8988T (cell line): ENCODE results near the gene C12orf57.
A peak's percentile ranks its signal among the peaks of the same experiment; 100 is the strongest.
"Not testable (repeated sequence)": the region's sequence is repeated elsewhere in the genome, so short reads cannot be mapped to it uniquely, and the experiment has no call there.

ENCODE experiments used
- DNase-seq: peaks from one replicate; pipeline ENCODE4 v3.0.0; 2011

C12orf57 gene, protein sequence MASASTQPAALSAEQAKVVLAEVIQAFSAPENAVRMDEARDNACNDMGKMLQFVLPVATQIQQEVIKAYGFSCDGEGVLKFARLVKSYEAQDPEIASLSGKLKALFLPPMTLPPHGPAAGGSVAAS

DNA sequence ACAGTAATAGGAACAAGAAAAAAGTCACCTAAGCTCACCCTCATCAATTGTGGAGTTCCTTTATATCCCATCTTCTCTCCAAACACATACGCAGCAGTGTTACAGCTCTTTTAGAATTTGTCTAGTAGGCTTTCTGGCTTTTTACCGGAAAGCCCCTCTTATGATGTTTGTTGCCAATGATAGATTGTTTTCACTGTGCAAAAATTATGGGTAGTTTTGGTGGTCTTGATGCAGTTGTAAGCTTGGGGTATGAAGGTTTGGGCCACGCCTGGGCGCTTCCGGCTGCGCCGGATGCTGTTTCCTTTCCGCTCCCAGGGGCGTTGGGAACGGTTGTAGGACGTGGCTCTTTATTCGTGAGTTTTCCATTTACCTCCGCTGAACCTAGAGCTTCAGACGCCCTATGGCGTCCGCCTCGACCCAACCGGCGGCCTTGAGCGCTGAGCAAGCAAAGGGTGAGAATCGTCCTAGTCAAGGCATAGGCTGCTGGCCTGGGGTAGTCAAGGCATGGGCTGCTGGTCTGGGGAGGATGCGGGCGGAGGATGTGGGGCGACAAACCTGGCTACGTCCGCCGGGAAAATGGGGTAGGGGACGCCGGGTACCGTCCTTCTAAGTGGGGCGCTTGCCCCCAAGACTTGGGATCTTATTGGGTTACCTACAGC lies at the start of gene C12orf57, which contains the start of gene RNU7-1:
TSS of gene C12orf57 (plus strand) at position 301 of the 659 bp plus-strand sequence. CDS start at position 401, 100 bp downstream.
TSS of gene RNU7-1 (plus strand) at position 95 of the 659 bp plus-strand sequence.
- DNase-seq, result no peak

DNA sequence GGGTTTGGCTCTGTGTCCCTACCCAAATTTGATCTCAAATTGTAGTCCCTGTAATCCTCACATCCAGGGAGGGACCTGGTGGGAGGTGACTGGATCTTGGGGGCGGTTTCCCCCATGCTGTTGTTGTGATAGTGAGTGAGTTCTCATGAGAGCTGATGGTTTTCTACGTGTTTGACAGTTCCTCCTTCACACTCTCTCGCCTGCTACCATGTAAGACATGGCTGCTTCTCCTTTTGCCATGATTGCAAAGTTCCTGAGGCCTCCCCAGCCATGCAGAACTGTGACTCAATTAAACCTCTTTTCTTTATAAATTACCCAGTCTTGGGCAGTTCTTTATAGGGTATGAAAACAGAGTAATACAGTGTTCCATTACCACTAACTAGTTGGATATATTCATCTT lies 49.5 kb upstream of the C12orf57 start:
- no peak for DNase-seq

DNA sequence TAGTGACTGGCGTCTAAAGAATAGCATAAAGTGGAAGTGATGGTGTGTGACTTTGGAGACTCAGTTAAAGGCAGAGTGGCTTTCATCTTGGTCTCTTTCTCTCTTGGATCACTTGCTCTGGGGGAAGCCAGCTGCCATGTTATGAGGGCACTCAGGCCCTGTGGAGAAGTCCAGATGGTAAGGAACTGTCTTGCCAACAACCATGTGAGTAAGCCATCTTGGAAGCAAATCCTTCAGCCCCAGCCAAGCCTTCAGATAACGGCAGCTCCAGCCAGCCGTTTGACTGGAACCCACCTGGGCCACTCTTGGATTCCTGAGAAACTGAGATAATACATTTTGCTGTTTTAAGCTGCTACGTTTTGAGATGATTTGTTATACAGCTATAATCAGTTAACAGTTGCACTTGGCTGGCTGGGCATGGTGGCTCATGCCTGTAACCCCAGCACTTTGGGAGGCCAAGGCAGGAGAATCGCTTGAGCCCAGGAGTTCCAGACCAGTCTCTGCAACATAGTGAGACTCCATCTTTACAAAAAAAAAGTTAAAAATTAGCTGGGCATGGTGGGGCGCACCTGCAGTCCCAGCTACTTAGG lies 46.9 kb upstream of the C12orf57 start:
- DNase-seq, result no peak

DNA sequence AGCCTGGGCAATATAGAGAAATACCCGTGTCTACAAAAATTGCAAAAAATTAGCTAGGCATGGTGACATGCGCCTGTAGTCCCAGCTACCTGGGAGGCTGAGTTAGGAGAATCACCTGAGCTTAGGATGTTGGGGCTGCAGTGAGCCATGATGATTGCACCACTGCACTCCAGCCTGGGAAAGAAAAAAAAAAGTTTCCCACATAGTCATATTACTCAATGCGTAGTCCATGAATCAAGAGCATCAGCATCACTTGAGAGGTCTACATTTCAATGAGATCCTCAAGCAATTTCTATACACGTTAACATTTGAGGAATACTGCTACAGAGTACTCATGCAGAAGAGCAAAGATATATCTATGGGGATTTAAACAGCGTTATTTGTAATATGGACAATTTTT lies 44.4 kb upstream of the C12orf57 start:
- DNase-seq, result no peak

DNA sequence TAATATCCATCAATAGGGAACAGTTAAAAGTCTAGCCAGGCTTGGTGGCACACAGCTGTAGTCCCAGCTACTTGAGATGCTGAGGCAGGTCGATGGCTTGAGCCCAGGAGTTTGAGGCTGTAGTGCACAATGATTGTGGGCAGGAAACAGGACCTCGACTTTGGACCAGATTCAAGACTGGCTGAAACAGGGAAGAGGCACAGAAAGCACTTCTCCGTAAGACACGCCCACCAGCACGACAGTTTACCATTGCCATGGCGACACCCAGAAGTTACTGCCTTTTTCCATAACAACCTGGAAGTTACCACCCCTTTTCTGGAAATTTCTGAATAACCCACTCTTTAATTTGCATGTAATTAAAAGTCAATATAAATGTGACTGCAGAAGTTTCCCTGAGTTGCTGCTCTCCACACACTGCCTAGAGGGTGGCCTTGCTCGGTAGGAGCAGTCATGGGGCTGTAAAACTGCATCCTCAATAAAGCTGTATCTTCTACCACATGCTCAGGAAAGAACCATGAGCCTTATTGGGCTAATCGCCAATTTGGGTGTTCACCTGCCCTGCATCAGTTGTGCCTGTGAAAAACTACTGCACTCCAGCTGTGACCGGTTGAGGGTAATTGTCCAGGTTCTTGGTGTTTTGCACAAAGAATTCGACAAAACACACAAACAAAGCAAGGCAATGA lies 43.8 kb upstream of the C12orf57 start:
- DNase-seq, result no peak

DNA sequence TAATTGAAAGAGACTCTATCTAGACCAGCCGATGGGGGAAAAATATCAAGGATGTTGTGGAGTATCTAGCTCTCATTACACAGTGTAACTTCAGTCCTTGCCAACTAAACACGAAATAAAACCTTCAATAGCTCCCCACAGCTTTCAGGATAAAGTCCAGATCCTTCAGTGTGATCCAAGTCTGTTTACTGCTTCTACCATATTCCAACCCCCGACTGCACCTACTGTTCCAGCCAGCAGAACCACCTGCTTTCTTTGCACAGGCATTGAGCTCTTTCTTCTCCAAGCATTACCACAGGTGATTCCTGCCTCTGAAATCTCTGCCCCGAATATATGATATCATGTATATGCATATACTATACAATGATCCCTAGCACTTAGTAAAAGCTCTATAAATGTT lies 41.4 kb upstream of the C12orf57 start:
- DNase-seq, result no peak

DNA sequence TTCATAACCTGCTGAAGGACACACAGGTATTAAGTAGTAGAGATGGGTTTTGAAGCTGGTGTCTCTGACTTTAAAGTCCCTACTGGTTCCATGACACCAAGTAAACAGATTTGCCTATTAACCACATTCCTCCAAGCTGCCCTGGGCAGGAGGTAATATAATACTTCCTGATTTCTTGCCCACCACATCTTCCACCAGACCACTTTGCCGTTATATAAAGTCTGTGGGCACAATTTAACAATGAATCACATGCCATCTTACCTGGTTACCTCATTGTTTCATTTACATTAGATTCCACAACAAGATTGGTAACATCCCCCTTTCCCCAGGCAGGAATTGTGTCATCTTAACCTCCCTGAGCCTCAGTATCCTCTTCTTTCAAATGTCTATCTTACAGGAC lies 40.1 kb upstream of the C12orf57 start:
- no peak for DNase-seq

DNA sequence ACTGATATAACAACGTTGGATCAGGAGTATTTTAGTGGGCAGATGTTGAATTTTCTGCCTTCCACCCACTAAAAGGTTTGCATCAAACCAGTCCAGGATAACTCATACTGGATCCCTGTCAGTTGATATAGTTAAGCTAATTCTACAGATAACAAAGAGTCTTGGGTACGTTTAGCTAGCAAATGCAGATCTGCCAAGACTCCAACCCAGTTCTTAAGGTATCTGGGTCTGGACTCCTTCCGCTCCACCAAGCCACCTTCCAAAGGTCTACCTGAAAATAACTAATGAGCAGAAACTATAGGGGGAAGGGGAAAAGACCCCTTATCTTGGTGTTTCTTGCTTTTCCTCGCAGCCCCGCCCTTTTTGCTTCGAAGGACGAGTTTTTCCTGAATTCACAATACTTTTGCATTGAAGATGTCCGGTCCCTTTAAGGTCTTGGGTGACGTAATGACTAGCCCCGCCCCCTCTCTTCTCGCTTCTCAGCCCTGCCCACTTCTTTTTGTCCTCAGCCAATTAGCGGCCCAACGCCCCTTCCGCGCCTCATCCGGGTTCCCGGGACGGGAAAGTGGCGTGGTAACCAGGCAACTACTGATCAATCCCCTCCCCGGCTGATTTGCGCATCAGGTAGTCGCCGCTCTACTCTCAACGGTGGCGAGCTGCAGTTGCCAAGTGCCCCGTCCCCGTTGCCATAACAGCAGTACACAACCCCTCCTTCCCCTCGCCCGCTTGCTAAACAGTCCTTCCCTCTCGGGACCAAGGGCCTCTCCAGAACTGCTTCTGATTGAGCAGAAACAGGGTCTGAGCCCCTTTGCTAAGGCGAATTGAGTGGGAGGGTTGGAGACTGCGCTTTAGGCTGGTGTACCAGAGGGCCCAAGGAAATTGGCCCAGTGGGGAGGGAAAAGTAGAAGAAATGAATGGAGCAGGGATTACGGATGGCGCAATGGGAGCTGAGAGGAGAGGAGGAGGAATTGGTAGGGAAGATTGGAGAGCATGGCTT lies 39.2 kb upstream of the C12orf57 start, which contains the start of gene LRRC23:
TSS of gene LRRC23 (plus strand) at position 543 of the 997 bp plus-strand sequence. CDS start 812 bp downstream, outside the sequence.
- peak; percentile 53 for DNase-seq

DNA sequence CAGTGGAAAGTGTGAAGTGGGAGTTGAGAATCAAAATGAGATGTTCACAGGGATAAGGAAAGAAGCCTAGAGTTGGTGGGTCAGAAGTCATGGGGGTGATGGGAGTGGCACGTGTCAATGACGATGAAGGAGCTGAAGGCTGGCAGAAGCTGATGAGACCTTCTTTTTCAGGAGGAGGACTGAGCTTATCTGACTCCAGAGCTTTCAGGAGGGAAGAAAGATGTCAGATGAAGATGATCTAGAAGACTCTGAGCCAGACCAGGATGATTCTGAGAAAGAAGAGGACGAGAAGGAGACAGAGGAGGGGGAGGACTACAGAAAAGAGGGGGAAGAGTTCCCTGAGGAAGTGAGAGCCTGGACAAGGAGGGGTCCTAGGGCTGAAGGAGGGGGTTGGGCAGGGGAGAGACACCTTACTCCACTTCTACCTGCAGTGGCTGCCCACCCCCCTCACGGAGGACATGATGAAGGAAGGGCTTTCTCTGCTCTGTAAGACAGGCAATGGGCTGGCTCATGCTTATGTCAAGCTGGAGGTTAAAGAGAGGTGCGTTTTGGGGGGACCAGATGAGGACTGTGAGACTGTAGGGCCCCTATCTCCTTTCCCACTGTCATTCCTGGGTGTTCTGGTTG lies 38.3 kb upstream of the C12orf57 start:
- DNase-seq, result no peak

DNA sequence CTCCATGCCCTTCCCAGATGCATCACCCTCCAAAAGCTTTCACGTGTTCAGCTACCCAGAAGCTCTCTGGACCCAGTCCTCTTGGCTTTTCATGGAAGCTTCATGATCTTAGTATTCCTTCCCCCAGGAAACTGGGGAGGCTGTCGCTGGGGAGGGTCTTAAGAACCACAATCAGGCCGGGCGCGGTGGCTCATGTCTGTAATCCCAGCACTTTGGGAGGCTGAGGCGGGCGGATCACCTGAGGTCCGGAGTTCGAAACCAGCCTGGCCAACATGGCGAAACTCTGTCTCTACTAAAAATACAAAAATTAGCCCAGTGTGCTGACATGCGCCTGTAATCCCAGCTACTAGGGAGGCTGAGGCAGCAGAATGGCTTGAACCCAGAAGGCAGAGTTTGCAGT lies 35.7 kb upstream of the C12orf57 start:
- not testable (repeated sequence) for DNase-seq

DNA sequence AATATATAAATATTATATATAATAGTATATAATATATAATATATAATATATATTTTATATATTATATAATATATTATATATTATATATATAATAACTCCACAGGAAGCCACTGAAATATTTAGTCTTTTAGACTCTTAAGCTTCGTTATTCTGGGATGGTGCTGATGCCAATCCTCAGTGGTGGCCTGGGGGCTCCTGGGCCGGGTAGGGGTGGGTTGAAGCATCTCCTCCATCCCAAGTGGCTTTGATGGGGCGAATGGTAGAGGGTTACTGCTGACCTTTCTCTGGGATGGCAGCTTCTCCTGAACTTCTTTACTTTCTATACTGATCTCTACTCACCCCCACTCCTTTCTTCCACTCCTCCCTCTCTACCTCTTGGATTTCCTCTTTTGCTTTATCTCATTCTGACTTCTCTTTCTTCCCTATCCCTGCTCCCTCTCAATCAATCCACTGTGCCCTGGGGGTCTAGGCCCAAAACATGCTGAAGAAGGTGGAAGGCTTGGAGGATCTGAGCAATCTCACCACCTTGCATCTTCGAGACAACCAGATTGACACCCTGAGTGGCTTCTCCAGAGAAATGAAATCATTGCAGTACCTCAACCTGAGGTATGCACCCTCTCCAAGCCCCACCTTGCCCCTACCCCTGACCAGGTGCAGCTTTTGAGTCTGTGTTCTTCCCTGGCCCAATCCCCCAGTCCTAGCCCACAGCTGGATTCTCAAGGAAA lies 34.2 kb upstream of the C12orf57 start:
- no peak for DNase-seq

DNA sequence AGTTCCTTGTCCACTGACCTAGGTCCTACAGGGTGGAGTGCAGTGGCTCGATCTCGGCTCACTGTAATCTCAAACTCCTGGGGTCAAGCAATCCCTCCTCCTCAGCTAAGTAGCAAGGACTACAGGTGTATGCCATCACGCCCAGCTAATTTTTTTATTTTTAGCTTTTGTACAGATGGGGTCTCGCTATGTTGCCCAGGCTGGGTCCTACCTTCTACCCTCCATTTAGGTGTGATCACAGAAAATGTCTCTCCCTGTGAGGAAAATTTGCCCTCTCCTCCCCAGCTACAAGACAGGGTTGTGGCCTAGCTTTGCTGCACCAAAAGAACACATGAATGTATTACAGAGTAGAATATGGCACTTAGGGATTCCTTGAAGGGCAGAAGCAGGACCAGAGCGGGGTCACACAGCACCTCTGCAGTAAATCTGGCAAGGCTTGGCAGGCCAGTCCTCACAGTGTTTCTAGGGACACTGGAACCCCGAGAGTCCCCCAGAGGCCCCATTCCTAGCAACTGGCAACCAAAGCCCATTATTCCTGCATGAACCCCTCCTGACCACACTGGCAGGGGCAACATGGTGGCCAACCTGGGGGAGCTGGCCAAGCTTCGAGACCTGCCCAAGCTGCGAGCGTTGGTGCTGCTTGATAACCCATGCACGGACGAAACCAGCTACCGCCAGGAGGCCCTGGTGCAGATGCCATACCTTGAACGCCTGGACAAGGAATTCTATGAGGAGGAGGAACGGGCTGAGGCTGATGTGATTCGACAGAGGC lies 31.5 kb upstream of the C12orf57 start:
- DNase-seq, result no peak

DNA sequence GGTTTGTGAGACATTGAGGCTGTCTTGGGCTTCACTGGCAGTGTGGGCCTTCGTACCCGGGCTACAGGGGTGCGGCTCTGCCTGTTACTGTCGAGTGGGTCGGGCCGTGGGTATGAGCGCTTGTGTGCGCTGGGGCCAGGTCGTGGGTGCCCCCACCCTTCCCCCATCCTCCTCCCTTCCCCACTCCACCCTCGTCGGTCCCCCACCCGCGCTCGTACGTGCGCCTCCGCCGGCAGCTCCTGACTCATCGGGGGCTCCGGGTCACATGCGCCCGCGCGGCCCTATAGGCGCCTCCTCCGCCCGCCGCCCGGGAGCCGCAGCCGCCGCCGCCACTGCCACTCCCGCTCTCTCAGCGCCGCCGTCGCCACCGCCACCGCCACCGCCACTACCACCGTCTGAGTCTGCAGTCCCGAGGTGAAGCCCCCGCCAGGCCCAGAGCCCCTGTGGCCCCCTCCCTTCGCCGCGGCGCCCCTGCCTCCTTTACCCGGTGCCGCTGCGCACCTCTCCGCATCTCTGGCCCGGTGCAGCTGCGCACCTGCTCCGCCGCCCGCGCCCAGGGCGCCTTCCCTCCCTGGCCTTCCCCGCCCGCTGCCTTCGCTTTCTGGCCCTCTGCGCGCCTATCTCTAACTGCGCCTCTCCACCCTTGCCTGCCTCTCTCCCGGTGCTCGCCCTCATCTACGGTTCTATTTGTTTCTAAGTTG lies 29.4 kb upstream of the C12orf57 start, which contains the start of gene ENO2:
TSS of gene ENO2 (plus strand) at position 335 of the 701 bp plus-strand sequence. CDS start 1,253 bp downstream, outside the sequence.
- peak; percentile 46 for DNase-seq

DNA sequence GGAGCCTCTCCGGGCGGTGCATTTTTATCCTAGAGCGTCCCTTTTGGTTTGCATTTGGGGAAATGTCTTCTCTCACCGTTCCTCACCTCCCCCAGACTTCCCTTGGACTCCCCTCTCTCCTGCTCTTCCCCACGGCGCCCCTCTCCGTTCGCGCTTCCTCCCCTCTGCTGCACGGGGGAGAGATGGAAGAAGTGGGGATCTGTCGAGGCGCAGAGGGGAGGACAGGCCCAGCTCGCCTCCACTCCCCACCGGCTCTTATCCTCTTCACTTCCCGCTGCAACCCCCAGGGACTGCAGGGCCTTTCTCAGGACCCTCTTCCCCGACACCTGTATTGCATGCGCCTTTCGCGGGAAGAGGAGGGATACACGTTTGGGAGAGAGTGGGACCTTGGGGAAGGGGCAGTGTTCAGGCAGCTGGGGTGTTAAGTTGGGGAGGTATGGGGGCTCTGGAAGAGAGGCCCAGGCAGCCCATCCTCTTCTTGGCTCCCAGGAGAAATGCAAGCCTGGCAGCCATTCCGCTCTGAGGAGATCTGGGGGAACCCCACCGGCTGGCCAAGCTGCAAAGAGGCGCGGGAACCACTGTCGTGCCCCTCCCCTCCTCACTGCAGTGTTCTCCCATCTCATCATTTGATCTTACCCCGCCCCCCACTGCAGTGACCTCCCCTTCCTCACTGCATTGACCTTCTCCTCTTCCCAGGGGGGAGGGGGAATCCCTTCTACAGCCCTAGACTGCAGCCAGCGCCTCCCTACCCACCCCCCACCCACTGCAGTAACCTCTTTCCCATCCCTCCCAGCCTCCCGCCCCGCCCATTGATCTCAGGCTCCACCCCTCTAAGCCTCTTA lies 28.7 kb upstream of the C12orf57 start:
- DNase-seq, result no peak

DNA sequence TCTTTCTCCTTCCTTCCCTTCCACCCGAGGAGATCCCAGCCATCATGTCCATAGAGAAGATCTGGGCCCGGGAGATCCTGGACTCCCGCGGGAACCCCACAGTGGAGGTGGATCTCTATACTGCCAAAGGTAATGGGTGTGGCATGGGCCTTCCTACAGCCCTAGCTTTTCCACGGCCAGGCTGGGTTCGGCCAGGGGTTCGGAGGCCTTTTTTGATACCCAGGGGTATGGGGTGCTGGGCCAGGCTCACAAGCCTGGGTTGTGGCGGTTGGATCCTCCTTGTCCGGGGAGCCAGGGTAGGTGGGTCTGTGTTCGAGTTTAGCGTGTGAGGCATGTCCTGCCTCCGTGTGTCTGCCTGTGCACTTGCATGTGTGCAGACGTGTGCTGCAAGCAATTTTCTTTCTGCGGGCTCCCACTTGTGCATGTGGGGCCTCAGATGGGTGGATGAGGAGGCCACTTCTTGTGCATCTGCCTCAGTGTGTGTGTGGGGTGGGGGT lies 28.0 kb upstream of the C12orf57 start:
- no peak for DNase-seq

DNA sequence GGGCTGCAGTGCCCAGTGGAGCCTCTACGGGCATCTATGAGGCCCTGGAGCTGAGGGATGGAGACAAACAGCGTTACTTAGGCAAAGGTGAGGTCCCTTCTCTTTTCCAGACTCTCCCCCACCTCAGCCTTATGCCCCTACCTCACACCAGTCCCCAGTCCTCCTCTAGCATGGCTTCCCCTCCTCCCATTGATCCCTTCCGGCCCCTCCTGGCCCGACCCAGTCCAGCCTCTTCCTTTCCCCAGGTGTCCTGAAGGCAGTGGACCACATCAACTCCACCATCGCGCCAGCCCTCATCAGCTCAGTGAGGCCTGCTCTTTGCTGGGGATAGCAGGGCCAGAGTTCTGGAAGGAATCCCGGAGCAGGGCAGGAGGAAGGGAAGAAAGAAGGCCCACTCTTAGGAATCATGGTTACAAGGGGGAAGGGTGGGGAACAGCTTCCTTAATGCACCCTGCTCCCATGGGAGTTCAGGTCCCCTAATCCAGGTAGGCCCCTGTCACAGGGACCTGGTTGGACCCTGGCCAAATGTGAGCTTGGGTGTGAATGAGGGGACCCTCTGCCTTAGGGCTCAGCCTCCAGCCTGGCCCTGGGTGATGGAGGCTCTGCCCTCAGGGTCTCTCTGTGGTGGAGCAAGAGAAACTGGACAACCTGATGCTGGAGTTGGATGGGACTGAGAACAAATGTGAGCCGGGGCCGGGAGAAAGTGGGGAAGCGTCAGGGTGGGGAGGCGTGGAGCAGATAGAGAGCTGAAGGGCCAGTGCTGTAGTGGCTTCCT lies 27.2 kb upstream of the C12orf57 start:
- DNase-seq, result no peak

DNA sequence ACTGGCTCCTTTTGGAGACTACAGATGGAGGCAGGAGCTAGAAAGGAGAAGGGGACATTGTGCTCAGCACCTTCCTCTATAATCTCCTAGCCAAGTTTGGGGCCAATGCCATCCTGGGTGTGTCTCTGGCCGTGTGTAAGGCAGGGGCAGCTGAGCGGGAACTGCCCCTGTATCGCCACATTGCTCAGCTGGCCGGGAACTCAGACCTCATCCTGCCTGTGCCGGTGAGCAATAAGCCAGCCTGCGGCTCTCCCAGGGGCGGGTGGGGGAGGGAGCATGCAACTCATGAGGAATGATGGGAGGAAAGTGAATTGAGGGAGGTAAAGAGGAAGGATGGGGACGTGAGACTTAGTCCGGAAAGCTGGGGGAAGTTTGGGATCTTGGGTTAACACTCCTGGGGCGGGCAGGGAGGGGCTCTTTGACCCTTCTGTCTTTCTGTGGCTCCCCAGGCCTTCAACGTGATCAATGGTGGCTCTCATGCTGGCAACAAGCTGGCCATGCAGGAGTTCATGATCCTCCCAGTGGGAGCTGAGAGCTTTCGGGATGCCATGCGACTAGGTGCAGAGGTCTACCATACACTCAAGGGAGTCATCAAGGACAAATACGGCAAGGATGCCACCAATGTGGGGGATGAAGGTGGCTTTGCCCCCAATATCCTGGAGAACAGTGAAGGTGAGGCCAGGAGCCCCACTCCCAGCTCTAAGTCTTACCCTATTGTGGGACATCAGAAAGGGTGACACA lies 26.2 kb upstream of the C12orf57 start:
- no peak for DNase-seq
